Measurements from ENCODE around the gene UROS.

- TF ChIP-seq POLR2AphosphoS5 (IDR thresholded peaks at IDR 0.05): no peak
- TF ChIP-seq CTCF (IDR thresholded peaks at IDR 0.05): no peak
- TF ChIP-seq POLR2A (IDR thresholded peaks at IDR 0.05; ENCODE audit: low read depth): no peak
Observed at GRCh38 chr10:125846894-125847293, 23.8 kb upstream of the UROS start.
